Sigmoid colon (tissue), 7 donors: ENCODE data around the gene DAPK3. TPM values are rescaled to one million over a fixed set of nuclear protein-coding genes. Genes with fewer than 3 reads are reported as not detected.

Experiments used
- DNase-seq: peaks from one replicate; pipeline ENCODE4 v3.0.0-alpha.2; 2019
- H3K27ac ChIP-seq, 4 donors: fragments of 200-600 bp; sonication (generic); one replicate each; pipeline ENCODE4 v1.5.1; 2016 to 2019; ENCODE audit warnings: mild to moderate bottlenecking in 1 of 4
- H3K27me3 ChIP-seq, 3 donors: fragments of 200-600 bp; sonication (generic); one replicate each; pipeline ENCODE4 v1.5.1; 2019; ENCODE audit warnings: mild to moderate bottlenecking in 1 of 3
- H3K36me3 ChIP-seq, 4 donors: fragments of 200-600 bp; sonication (generic); one replicate each; pipeline ENCODE4 v1.5.1; 2016 to 2019
- H3K4me1 ChIP-seq, 4 donors: fragments of 200-600 bp; sonication (generic); one replicate each; pipeline ENCODE4 v1.5.1; 2017 to 2019
- H3K4me3 ChIP-seq, 4 donors: fragments of 200-600 bp; sonication (generic); one replicate each; pipeline ENCODE4 v1.5.1; 2017 to 2019; ENCODE audit warnings: mild to moderate bottlenecking in 2 of 4, moderate library complexity in 1 of 4
- H3K9me3 ChIP-seq, 4 donors: fragments of 200-600 bp in 3 of 4; sonication (generic) in 3 of 4; one replicate each; pipeline versions ENCODE4 v1.5.1 to v1.6.1; 2013 to 2019
- CTCF ChIP-seq, 4 experiments: fragments of 450-650 bp in 3 of 4; fragments of 200-600 bp in 1 of 4; IDR thresholded peaks; one replicate each; pipeline ENCODE4 v1.5.1; 2016 to 2019; ENCODE audit warnings: antibody characterized with exemption in 4 of 4, mild to moderate bottlenecking in 3 of 4, moderate library complexity in 2 of 4
- EP300 ChIP-seq, 4 donors: sonication (generic); formaldehyde crosslinking; IDR thresholded peaks; one replicate each; pipeline ENCODE4 v1.6.1; 2017; ENCODE audit warnings: antibody characterized with exemption in 4 of 4
- POLR2A ChIP-seq, 2 donors: fragments of 450-650 bp; IDR thresholded peaks; one replicate each; pipeline ENCODE4 v1.6.1; 2016; ENCODE audit warnings: antibody characterized with exemption in 2 of 2, mild to moderate bottlenecking in 2 of 2, moderate library complexity in 2 of 2
- POLR2AphosphoS5 ChIP-seq, 4 donors: sonication (generic); formaldehyde crosslinking; IDR thresholded peaks; one replicate each; pipeline ENCODE4 v1.6.1; 2017; ENCODE audit warnings: antibody characterized with exemption in 4 of 4
- WGBS, 2 donors: extraction: QIAGEN DNeasy Blood & Tissue Kit; methylation state at CpG; one replicate each; pipeline ENCODE4 v1.1.7; 2013; 5-methylcytosine and 5-hydroxymethylcytosine counted together
- intact Hi-C: fragments of 100-400 bp; cut with DNase I; formaldehyde crosslinking; loops from one replicate; pipeline ENCODE4 v1.15.1; 2023
- polyA plus RNA-seq, 3 donors: library from polyadenylated mRNA; stranded (reverse); fragments of 200-250 nt; gene quantifications; one replicate each; pipeline ENCODE4 v1.2.3, GENCODE V29; 2013
- total RNA-seq, 4 donors: library from RNA; depleted of rRNA; stranded (reverse); fragments of >200 nt; gene quantifications; one replicate each; pipeline ENCODE4 v1.1.0, GENCODE V29; 2016
- donor health status: healthy with polysubstance abuse.
- donor health status: Bipolar disorder and iron deficiency.
- donor health status: healthy.

DAPK3 gene
- total and polyA plus RNA-seq, 7 donors = 38.4 to 167 (median 91.3) TPM

DNA sequence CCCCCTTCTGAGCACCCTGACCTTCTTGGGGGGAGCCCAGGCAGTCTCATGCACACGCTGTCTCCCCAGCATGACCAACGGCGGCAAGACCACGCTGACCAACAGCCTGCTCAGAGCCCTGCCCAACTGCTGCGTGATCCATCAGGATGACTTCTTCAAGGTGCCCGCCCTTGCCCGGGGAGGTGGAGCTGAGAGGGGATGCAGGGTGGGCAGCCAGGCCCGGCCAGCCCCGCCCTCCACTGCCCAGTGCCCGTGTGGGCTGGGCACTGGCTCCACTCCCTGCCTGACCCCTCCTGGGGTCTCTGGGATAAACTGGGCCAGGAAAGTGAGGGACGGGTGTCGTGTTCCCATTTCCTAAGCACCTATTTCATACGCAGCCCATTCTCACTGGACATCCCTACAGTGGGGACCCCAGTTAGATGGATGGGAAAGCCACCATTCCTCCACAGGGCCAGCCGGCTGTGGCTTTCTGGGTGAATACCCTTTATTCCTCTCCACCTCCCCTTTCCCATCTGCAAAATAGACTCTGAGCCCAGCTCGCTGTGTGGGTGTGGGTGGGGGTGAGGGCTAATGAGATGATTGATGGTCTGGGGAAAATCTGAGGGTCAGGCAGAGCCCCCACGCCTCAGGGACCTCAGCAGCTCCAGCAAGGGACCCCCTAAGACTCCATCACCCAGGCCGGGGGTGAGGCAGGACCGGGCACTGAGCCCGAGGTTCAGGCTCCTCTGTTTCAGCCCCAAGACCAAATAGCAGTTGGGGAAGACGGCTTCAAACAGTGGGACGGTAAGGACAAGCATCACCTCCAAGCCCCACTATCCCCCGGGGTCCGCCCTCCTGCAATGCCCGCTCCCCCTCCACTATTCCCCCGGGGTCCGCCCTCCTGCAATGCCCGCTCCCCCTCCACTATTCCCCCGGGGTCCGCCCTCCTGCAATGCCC is 34.1 kb downstream of the DAPK3 start:
- no peak overlapping the region for H3K27ac ChIP-seq
- no peak overlapping the region for H3K4me3 ChIP-seq
- 72 to 84% methylated on average over 27 of the region's 29 CpGs for WGBS, 2 donors
- no peak for TF ChIP-seq POLR2AphosphoS5 (IDR thresholded peaks at IDR 0.05)
- no peak for TF ChIP-seq POLR2A (IDR thresholded peaks at IDR 0.05)
- TF ChIP-seq CTCF (IDR thresholded peaks at IDR 0.05) = no peak
- no peak for TF ChIP-seq EP300 (IDR thresholded peaks at IDR 0.05)
- H3K36me3 ChIP-seq = no peaks in the 10 kb centered on the region
- H3K4me1 ChIP-seq = peaks cover 0 to 11% (median 9%) of the 10 kb centered on the region in 4 donors
- no peaks in the 10 kb centered on the region for H3K9me3 ChIP-seq
- intact Hi-C loops = no loop called here
- no peak for DNase-seq
- H3K27me3 ChIP-seq = peaks cover 8 to 26% (median 16%) of the 10 kb centered on the region in 3 donors

DNA sequence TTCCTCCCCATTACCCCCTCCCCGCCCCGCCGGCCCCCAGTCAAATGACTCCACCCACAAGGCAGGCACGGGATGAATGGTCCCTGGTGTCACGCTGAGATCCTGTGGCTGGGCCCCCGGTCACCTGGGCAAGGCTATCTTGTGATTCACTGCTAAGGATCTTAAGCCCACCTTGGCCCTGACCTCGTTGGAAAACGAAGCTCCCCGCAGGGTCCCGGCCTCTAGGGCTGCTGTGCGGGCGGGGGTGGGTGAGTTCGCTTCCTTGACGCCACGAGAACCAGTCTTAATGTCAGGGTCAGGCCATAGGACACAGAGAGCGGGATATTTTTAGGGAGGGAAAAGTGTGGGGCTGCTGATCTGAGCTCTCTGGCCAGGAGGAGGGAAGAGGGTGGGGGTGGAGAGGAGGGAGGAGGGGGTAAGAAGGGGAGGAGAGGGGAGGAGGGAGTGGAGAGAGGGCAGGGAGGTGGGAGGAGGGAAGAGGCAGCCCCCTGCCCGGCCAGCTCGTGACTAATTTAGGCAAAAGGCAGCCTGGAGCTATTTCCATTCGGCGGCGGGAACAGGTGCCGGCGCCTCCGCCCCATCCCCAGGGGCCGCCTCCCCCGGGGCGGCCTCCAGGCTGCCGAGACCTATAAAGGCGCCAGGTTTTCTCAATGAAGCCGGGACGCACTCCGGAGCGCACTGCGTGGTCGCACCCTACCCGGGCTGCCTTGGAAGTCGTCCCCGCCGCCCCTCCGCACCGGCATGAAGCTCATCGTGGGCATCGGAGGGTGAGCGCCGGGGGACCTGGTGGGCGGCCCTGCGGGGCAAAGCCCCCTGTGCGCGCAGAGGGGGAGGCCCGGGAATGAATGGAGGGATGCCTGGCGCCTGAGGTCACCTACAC is 37.7 kb downstream of the DAPK3 start, which contains the start of gene NMRK2:
TSS of gene NMRK2 (plus strand) at position 139 of the 880 bp plus-strand sequence. CDS start at position 742, 603 bp downstream.
- no peak for DNase-seq
- TF ChIP-seq POLR2AphosphoS5 (IDR thresholded peaks at IDR 0.05) (no peak), POLR2A (IDR thresholded peaks at IDR 0.05) (no peak), CTCF (IDR thresholded peaks at IDR 0.05) (no peak), EP300 (IDR thresholded peaks at IDR 0.05) (no peak)
- 4 to 10% methylated on average over 51 of the region's 51 CpGs for WGBS, 2 donors
- Histone ChIP-seq H3K27me3 (peaks cover 8 to 26% (median 16%) of the 10 kb centered on the region in 3 donors), H3K36me3 (no peaks in the 10 kb centered on the region), H3K4me3 (no peak within 1 kb of the TSS), H3K27ac (no peak within 1 kb of the TSS), H3K4me1 (peaks cover 0 to 11% (median 9%) of the 10 kb centered on the region in 4 donors), H3K9me3 (no peaks in the 10 kb centered on the region)
- intact Hi-C loops = no loop called here

DNA sequence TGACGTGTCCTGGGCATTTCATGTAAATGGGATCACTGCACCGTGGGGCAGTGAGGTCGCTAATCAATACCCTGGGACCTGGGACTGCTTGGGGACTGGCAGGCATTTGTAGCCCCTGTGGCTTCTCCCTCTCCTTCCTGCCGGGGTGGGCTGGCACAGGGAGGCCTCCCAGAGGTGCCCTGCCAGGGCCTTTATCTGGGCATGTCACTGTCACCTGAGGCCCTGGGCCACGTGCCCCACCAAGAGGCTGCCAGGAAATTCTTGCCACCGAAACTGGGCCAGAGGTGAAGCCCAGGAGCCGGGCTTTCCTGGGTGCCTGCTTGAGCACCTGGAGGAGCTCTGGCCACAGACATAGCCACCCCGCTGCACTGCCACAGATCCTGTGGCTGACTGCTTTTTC is 39.9 kb downstream of the DAPK3 start:
- intact Hi-C loops = no loop called here
- Histone ChIP-seq H3K4me3 (no peak overlapping the region), H3K4me1 (peaks cover 0 to 11% (median 9%) of the 10 kb centered on the region in 4 donors), H3K27ac (no peak overlapping the region), H3K36me3 (no peaks in the 10 kb centered on the region), H3K27me3 (peaks cover 8 to 26% (median 16%) of the 10 kb centered on the region in 3 donors), H3K9me3 (no peaks in the 10 kb centered on the region)
- TF ChIP-seq EP300 (IDR thresholded peaks at IDR 0.05) = no peak
- no peak for TF ChIP-seq POLR2A (IDR thresholded peaks at IDR 0.05)
- TF ChIP-seq POLR2AphosphoS5 (IDR thresholded peaks at IDR 0.05) = no peak
- TF ChIP-seq CTCF (IDR thresholded peaks at IDR 0.05) = no peak
- 44 to 68% methylated on average over 8 of the region's 8 CpGs for WGBS, 2 donors
- DNase-seq = no peak

GRCh38 chr19:3923912-3924311 is 47.0 kb downstream of the DAPK3 start:
- 85 to 88% methylated on average over 1 of the region's 1 CpG for WGBS, 2 donors
- intact Hi-C loops = no loop called here
- peaks cover 0 to 6% (median 0%) of the 10 kb centered on the region in 4 donors for H3K9me3 ChIP-seq

More at GRCh38 chr19:3923912-3924311, 47.0 kb downstream of the DAPK3 start:
- no peak overlapping the region for H3K4me3 ChIP-seq
- TF ChIP-seq EP300 (IDR thresholded peaks at IDR 0.05) = no peak
- TF ChIP-seq CTCF (IDR thresholded peaks at IDR 0.05) = no peak
- no peak for TF ChIP-seq POLR2A (IDR thresholded peaks at IDR 0.05)
- no peak for TF ChIP-seq POLR2AphosphoS5 (IDR thresholded peaks at IDR 0.05)
- no peaks in the 10 kb centered on the region for H3K4me1 ChIP-seq
- DNase-seq = no peak
- H3K27ac ChIP-seq = no peak overlapping the region
- H3K36me3 ChIP-seq = no peaks in the 10 kb centered on the region
- H3K27me3 ChIP-seq = no peaks in the 10 kb centered on the region
